CD14-positive monocyte (primary cell): ENCODE measurements around the gene LUC7L. TPM values are rescaled to one million over a fixed set of nuclear protein-coding genes. Genes with fewer than 3 reads are reported as not detected.

ENCODE experiments used
- DNase-seq, 3 donors: peaks; one replicate each; pipeline ENCODE4 v3.0.0-alpha.2; 2011 to 2022
- H2AFZ ChIP-seq: 2 replicates; pipeline ENCODE4 v1.6.0; 2012; ENCODE audit warnings: mild to moderate bottlenecking, low read depth, low read length, inconsistent platforms; ENCODE audit not compliant: insufficient read depth, poor library complexity, severe bottlenecking
- H3K27ac ChIP-seq, 2 donors: 1 replicate in 1 of 2; 2 replicates in 1 of 2; pipeline ENCODE4 v1.5.1; 2012 to 2013; ENCODE audit warnings: low read length in 2 of 2, control low read depth in 1 of 2, inconsistent platforms in 1 of 2, low read depth in 1 of 2, mild to moderate bottlenecking in 1 of 2
- H3K27me3 ChIP-seq, 2 donors: one replicate each; pipeline versions ENCODE4 v1.6.0 to v1.6.1; 2011 to 2013; ENCODE audit warnings: low read length in 2 of 2; ENCODE audit not compliant: control insufficient read depth in 2 of 2, insufficient read depth in 2 of 2
- H3K36me3 ChIP-seq, 2 donors: replicated peaks in 1 of 2; 1 replicate in 1 of 2; 2 replicates in 1 of 2; pipeline versions ENCODE4 v1.5.1 to v1.6.1; 2012 to 2013; ENCODE audit warnings: low read length in 2 of 2, control low read depth in 1 of 2, inconsistent platforms in 1 of 2, mild to moderate bottlenecking in 1 of 2; ENCODE audit not compliant: insufficient read depth in 2 of 2, control insufficient read depth in 1 of 2
- H3K4me1 ChIP-seq, 2 donors: 1 replicate in 1 of 2; 2 replicates in 1 of 2; pipeline versions ENCODE4 v1.5.1 to v1.6.1; 2012 to 2013; ENCODE audit warnings: low read length in 2 of 2, control low read depth in 1 of 2, inconsistent platforms in 1 of 2, mild to moderate bottlenecking in 1 of 2, moderate library complexity in 1 of 2; ENCODE audit not compliant: insufficient read depth in 2 of 2, control insufficient read depth in 1 of 2
- H3K4me2 ChIP-seq: replicated peaks from 2 replicates; pipeline ENCODE3; 2012; ENCODE audit warnings: low read length, moderate library complexity, mild to moderate bottlenecking; ENCODE audit not compliant: poor library complexity, severe bottlenecking; ENCODE audit errors: extremely low read depth
- H3K4me3 ChIP-seq, 3 experiments: fragments of 200-600 bp in 1 of 3; sonication (generic) in 1 of 3; replicated peaks in 1 of 3; 1 replicate in 2 of 3; 2 replicates in 1 of 3; pipeline ENCODE4 v1.5.1; 2011 to 2013; ENCODE audit warnings: low read length in 3 of 3, mild to moderate bottlenecking in 3 of 3, control low read depth in 2 of 3, low read depth in 2 of 3, inconsistent platforms in 1 of 3, moderate library complexity in 1 of 3
- H3K79me2 ChIP-seq: 2 replicates; pipeline ENCODE4 v1.6.0; 2012; ENCODE audit warnings: mild to moderate bottlenecking, control low read depth, inconsistent platforms, low read length, moderate library complexity; ENCODE audit not compliant: insufficient read depth
- H3K9ac ChIP-seq: 2 replicates; pipeline ENCODE4 v1.6.0; 2017; ENCODE audit warnings: low read length, mild to moderate bottlenecking; ENCODE audit not compliant: insufficient read depth, poor library complexity, severe bottlenecking
- H3K9me3 ChIP-seq, 2 donors: replicated peaks in 1 of 2; 1 replicate in 1 of 2; 2 replicates in 1 of 2; pipeline versions ENCODE4 v1.5.1 to v1.6.1; 2012 to 2013; ENCODE audit warnings: low read length in 2 of 2, control low read depth in 1 of 2; ENCODE audit not compliant: control insufficient read depth in 1 of 2, insufficient read depth in 1 of 2
- H4K20me1 ChIP-seq: 2 replicates; pipeline ENCODE4 v1.6.0; 2012; ENCODE audit warnings: mild to moderate bottlenecking, low read length, control low read depth, moderate library complexity; ENCODE audit not compliant: insufficient read depth
- H3K27ac Mint-ChIP-seq, 7 donors: one replicate each; pipeline ENCODE4 v1.8.0; 2020; ENCODE audit warnings: mild to moderate bottlenecking in 7 of 7, mixed read lengths in 7 of 7, moderate library complexity in 6 of 7, inconsistent platforms in 2 of 7
- H3K27me3 Mint-ChIP-seq, 3 donors: one replicate each; pipeline ENCODE4 v1.8.0; 2021 to 2022; ENCODE audit warnings: low read depth in 3 of 3, mild to moderate bottlenecking in 3 of 3, mixed read lengths in 3 of 3, moderate library complexity in 3 of 3, inconsistent platforms in 1 of 3
- H3K36me3 Mint-ChIP-seq, 2 donors: one replicate each; pipeline ENCODE4 v1.8.0; 2020; ENCODE audit warnings: mixed read lengths in 2 of 2, inconsistent platforms in 1 of 2, mild to moderate bottlenecking in 1 of 2
- H3K4me1 Mint-ChIP-seq: one replicate; pipeline ENCODE4 v1.8.0; 2020; ENCODE audit warnings: mild to moderate bottlenecking, mixed read lengths
- H3K4me3 Mint-ChIP-seq, 2 donors: one replicate each; pipeline ENCODE4 v1.8.0; 2020; ENCODE audit warnings: mild to moderate bottlenecking in 2 of 2, mixed read lengths in 2 of 2, moderate library complexity in 1 of 2
- H3K9me3 Mint-ChIP-seq, 7 donors: one replicate each; pipeline ENCODE4 v1.8.0; 2020 to 2022; ENCODE audit warnings: mixed read lengths in 7 of 7, mild to moderate bottlenecking in 6 of 7, moderate library complexity in 6 of 7, inconsistent platforms in 2 of 7
- WGBS: methylation state at CpG from one replicate; pipeline ENCODE4 v1.1.5; 2013; ENCODE audit warnings: missing lambda C conversion rate; ENCODE audit not compliant: insufficient coverage; 5-methylcytosine and 5-hydroxymethylcytosine counted together
- intact Hi-C, 2 donors: fragments of 100-400 bp; cut with micrococcal nuclease; formaldehyde crosslinking; loops; one replicate each; pipeline versions ENCODE4 v1.15.0 to v1.15.1; 2023
- polyA plus RNA-seq, 3 donors: library from polyadenylated mRNA; depleted of rRNA in 1 of 3; unstranded in 2 of 3; stranded (reverse) in 1 of 3; fragments of 300-500 nt in 2 of 3; fragments of >200 nt in 1 of 3; fragmentation: Illumina TruSeq in 2 of 3; gene quantifications; 1 replicate in 2 of 3; 2 replicates in 1 of 3; pipeline ENCODE4 v1.2.3, GENCODE V29; 2012 to 2021
- TF ChIP-seq, protein P1 (sequence below): fragments of 200-600 bp; IDR thresholded peaks from one replicate; pipeline ENCODE4 v1.8.0; 2022; ENCODE audit warnings: antibody characterized with exemption, mild to moderate bottlenecking

The LUC7L gene
- polyA plus RNA-seq, 3 donors, result 4.0 to 109 (median 4.6) TPM

GRCh38 chr16:167122-167690, 62.0 kb downstream of the LUC7L start:
- H3K36me3 Mint-ChIP-seq, result no peaks in the 10 kb centered on the region
- H4K20me1 ChIP-seq, result no peaks in the 10 kb centered on the region
- no peak for DNase-seq
- peaks cover 39 to 71% of the 10 kb centered on the region in 2 donors for H3K27me3 ChIP-seq
- WGBS, result 24% methylated on average over 11 of the region's 11 CpGs
- no peaks in the 10 kb centered on the region for H3K79me2 ChIP-seq
- peaks cover 8 to 16% of the 10 kb centered on the region in 2 donors for H3K4me1 ChIP-seq
- peaks cover 10% of the 10 kb centered on the region for H3K4me1 Mint-ChIP-seq
- H3K4me2 ChIP-seq, result no peak overlapping the region
- H3K9me3 Mint-ChIP-seq, result peaks cover 0 to 14% (median 6%) of the 10 kb centered on the region in 7 donors
- no peak overlapping the region for H3K27ac Mint-ChIP-seq
- H3K9ac ChIP-seq, result no peak overlapping the region
- H3K9me3 ChIP-seq, result peaks cover 0 to 21% of the 10 kb centered on the region in 2 donors
- TF ChIP-seq, protein P1, sequence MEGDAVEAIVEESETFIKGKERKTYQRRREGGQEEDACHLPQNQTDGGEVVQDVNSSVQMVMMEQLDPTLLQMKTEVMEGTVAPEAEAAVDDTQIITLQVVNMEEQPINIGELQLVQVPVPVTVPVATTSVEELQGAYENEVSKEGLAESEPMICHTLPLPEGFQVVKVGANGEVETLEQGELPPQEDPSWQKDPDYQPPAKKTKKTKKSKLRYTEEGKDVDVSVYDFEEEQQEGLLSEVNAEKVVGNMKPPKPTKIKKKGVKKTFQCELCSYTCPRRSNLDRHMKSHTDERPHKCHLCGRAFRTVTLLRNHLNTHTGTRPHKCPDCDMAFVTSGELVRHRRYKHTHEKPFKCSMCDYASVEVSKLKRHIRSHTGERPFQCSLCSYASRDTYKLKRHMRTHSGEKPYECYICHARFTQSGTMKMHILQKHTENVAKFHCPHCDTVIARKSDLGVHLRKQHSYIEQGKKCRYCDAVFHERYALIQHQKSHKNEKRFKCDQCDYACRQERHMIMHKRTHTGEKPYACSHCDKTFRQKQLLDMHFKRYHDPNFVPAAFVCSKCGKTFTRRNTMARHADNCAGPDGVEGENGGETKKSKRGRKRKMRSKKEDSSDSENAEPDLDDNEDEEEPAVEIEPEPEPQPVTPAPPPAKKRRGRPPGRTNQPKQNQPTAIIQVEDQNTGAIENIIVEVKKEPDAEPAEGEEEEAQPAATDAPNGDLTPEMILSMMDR, result no peak
- no peaks in the 10 kb centered on the region for H3K36me3 ChIP-seq
- peaks cover 75 to 85% (median 78%) of the 10 kb centered on the region in 3 donors for H3K27me3 Mint-ChIP-seq
- H3K4me3 ChIP-seq, result no peak overlapping the region
- H2AFZ ChIP-seq, result no peak overlapping the region
- no peak overlapping the region for H3K27ac ChIP-seq
- H3K4me3 Mint-ChIP-seq, result peak overlapping the region in 1 of 2 donors; percentile 79
- intact Hi-C loops, result no loop called here

- no peak overlapping the region for H3K4me3 ChIP-seq
- peaks cover 8 to 16% of the 10 kb centered on the region in 2 donors for H3K4me1 ChIP-seq
- H3K9me3 ChIP-seq, result peaks cover 0 to 21% of the 10 kb centered on the region in 2 donors
- Mint-ChIP-seq H3K27me3 (peaks cover 72 to 85% (median 78%) of the 10 kb centered on the region in 3 donors), H3K27ac (no peak overlapping the region), H3K4me1 (peaks cover 10% of the 10 kb centered on the region), H3K4me3 (peak overlapping the region in 1 of 2 donors; percentile 79), H3K36me3 (no peaks in the 10 kb centered on the region), H3K9me3 (peaks cover 0 to 11% (median 6%) of the 10 kb centered on the region in 7 donors)
- no peak overlapping the region for H3K4me2 ChIP-seq
- H3K9ac ChIP-seq, result no peak overlapping the region
- H4K20me1 ChIP-seq, result no peaks in the 10 kb centered on the region
- no peak overlapping the region for H2AFZ ChIP-seq
- no peaks in the 10 kb centered on the region for H3K79me2 ChIP-seq
- WGBS, result 4% methylated on average over 38 of the region's 45 CpGs
- intact Hi-C loops, result no loop called here
- H3K27me3 ChIP-seq, result peaks cover 37 to 69% of the 10 kb centered on the region in 2 donors
- DNase-seq, result no peak
- H3K36me3 ChIP-seq, result no peaks in the 10 kb centered on the region
- TF ChIP-seq, protein P1, result no peak
- no peak overlapping the region for H3K27ac ChIP-seq
These were observed 62.7 kb downstream of the LUC7L start for GRCh38 chr16:166375-167121.
